Adrenal gland (tissue), 12 donors: ENCODE measurements around the gene KCNMA1. TPM values are rescaled to one million over a fixed set of nuclear protein-coding genes. Genes with fewer than 3 reads are reported as not detected.

ENCODE experiments used
- DNase-seq, 7 donors: peaks; one replicate each; pipeline ENCODE4 v3.0.0-alpha.2; 2019 to 2020
- H3K27ac ChIP-seq, 5 donors: fragments of 200-600 bp; sonication (generic) in 4 of 5; 1 replicate in 3 of 5; 2 replicates in 2 of 5; pipeline versions ENCODE4 v1.5.1 to v1.8.0; 2016 to 2020; ENCODE audit warnings: mild to moderate bottlenecking in 1 of 5
- H3K27me3 ChIP-seq: fragments of 200-600 bp; 2 replicates; pipeline ENCODE4 v1.8.0; 2021
- H3K36me3 ChIP-seq, 2 donors: fragments of 200-600 bp; replicated peaks in 1 of 2; 1 replicate in 1 of 2; 2 replicates in 1 of 2; pipeline versions ENCODE4 v1.5.1 to v1.8.0; 2018 to 2022
- H3K4me1 ChIP-seq, 2 donors: fragments of 200-600 bp; replicated peaks in 1 of 2; 1 replicate in 1 of 2; 2 replicates in 1 of 2; pipeline versions ENCODE4 v1.5.1 to v1.8.0; 2018 to 2021
- H3K4me3 ChIP-seq, 4 donors: fragments of 200-600 bp; sonication (generic) in 3 of 4; one replicate each; pipeline ENCODE4 v1.5.1; 2016 to 2018
- H3K9me3 ChIP-seq, 3 donors: fragments of 200-600 bp; sonication (generic) in 1 of 3; replicated peaks in 1 of 3; 1 replicate in 2 of 3; 2 replicates in 1 of 3; pipeline versions ENCODE4 v1.5.1 to v1.8.0; 2016 to 2021
- CTCF ChIP-seq, 6 experiments: fragments of 450-650 bp in 4 of 6; fragments of 200-600 bp in 2 of 6; sonication (generic) in 1 of 6; IDR thresholded peaks; 1 replicate in 5 of 6; 2 replicates in 1 of 6; pipeline versions ENCODE4 v1.5.1 to v1.8.0; 2016 to 2021; ENCODE audit warnings: antibody characterized with exemption in 6 of 6, mild to moderate bottlenecking in 2 of 6, moderate library complexity in 1 of 6
- POLR2A ChIP-seq, 2 donors: fragments of 450-650 bp; IDR thresholded peaks; one replicate each; pipeline ENCODE4 v1.6.1; 2017; ENCODE audit warnings: antibody characterized with exemption in 2 of 2, mild to moderate bottlenecking in 2 of 2, moderate library complexity in 1 of 2
- WGBS, 4 donors: extraction: QIAGEN DNeasy Blood & Tissue Kit in 2 of 4; methylation state at CpG; one replicate each; pipeline versions ENCODE4 v1.1.5 to v1.1.7; 2013 to 2017; 5-methylcytosine and 5-hydroxymethylcytosine counted together
- intact Hi-C, 2 donors: fragments of 100-400 bp; cut with DNase I; formaldehyde crosslinking; loops; one replicate each; pipeline versions ENCODE4 v1.14.1 to v1.15.0; 2022 to 2023
- polyA plus RNA-seq, 3 donors: library from polyadenylated mRNA; stranded (reverse); fragments of 200-250 nt in 2 of 3; fragments of 350-450 nt in 1 of 3; fragmentation: Illumina TruSeq in 1 of 3; extraction: RNeasy Lipid Tissue Mini Kit (QIAGEN cat#74804) in 1 of 3; gene quantifications; one replicate each; pipeline ENCODE4 v1.2.3, GENCODE V29; 2013 to 2014
- total RNA-seq, 9 donors: library from RNA; depleted of rRNA in 4 of 9; stranded (reverse); fragments of >200 nt in 4 of 9; fragments of 120-200 nt in 1 of 9; fragmentation: NEBNext Ultra II Directional in 1 of 9; extraction: Animal tissue kit (Norgen Biotek cat#: 25700) in 1 of 9; gene quantifications; one replicate each; pipeline versions ENCODE4 v1.1.0 to v1.2.4, GENCODE V29; 2013 to 2023
- donor health status: healthy with polysubstance abuse.
- donor health status: Bipolar disorder and iron deficiency.
- donor health status: DM: yes; HTN: yes; CAD: no.
- donor health status: DM: no; HTN: no; CAD: no.
- donor health status: DM: no; HTN: no; CAD: no.
- donor health status: DM: yes; HTN: yes; CAD: no.

KCNMA1 gene
- total and polyA plus RNA-seq, 12 donors, result 6.4 to 37.7 (median 13.4) TPM

DNA sequence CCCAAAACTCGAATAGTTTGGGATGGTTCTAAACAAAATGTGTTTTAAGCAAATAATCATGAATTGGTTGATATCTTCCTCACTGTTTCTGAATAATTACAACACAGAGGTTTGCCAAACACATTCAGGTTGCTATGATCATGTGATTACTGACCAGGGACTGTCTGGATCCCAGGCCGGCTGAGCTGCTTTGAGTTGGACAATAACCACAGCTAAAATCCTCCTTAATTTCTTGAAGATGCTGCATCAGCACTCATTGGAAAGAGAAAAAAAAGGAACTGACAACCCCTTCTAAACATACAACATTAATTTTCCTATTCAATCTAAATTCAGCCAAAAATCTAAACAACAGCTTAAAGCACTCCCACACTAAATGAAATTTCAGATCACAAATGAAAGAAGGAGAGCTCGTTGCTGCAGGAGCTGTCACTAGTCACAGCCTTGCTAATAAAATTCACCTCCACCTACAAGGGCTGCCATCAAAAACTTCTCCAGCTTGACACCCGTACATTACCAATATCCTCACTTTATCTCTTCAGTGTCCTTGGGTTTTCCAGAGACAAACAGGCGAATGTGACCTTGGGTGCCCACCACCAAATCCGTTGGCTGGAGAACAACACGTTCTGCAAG is 560.2 kb downstream of the KCNMA1 start:
- Histone ChIP-seq H3K4me3 (no peak overlapping the region), H3K27me3 (no peaks in the 10 kb centered on the region), H3K4me1 (no peaks in the 10 kb centered on the region), H3K36me3 (no peaks in the 10 kb centered on the region), H3K9me3 (no peaks in the 10 kb centered on the region), H3K27ac (no peak overlapping the region)
- intact Hi-C loops, result no loop called here
- DNase-seq, result no peak
- TF ChIP-seq CTCF (IDR thresholded peaks at IDR 0.05) (no peak), POLR2A (IDR thresholded peaks at IDR 0.05) (no peak)
- WGBS, 4 donors, result 55 to 65% (median 63%) methylated on average over 7 of the region's 7 CpGs

DNA sequence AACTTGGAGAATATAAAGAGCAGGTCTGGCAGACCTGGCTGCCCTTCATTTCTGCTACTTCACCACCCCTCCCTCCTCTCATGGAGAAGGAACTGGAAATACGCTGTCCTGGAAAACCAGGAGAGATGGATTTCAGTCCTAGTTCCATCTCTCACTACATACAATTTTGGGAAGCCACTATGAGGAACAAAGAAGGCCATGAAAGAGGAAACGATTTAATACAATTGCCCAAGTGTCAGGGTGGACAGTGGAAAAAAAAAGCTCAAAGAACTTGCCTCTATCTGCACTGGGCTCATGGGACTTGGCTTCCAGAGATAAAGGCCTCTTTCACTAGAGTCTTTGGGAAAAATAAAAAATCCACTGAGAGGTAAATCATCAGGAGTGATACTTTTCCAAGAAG is 561.7 kb downstream of the KCNMA1 start:
- Histone ChIP-seq H3K27me3 (no peaks in the 10 kb centered on the region), H3K4me1 (no peaks in the 10 kb centered on the region), H3K4me3 (no peak overlapping the region), H3K9me3 (no peaks in the 10 kb centered on the region), H3K36me3 (no peaks in the 10 kb centered on the region), H3K27ac (no peak overlapping the region)
- 65 to 76% (median 71%) methylated on average over 2 of the region's 2 CpGs for WGBS, 4 donors
- no peak for DNase-seq
- intact Hi-C loops, result no loop called here
- TF ChIP-seq CTCF (IDR thresholded peaks at IDR 0.05), result no peak
- no peak for TF ChIP-seq POLR2A (IDR thresholded peaks at IDR 0.05)

DNA sequence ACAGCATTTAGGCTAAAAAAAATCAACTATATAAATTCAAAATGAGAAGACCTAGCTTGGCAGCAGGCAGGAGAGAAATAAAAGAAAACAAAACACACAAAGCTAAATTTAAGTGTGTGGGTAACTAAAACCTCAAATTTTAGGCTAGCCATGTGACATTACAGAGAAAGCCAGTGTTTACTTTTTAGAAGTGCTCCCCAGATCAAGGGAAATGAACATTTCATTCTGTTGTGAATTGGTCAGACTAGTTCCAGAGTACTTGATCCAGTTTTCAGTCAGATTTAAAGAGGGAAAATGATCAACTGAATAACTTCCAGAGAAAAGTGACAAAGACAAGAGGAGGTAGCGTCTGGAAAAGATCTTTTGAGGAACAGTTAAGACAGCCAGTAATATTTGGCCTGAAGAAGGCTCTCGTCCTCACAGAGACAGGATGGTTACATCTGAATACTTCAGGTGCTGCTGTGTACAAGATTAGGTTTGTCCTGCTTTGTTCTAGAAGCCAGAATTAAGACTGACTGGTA is 563.4 kb downstream of the KCNMA1 start:
- Histone ChIP-seq H3K9me3 (no peaks in the 10 kb centered on the region), H3K36me3 (no peaks in the 10 kb centered on the region), H3K4me3 (no peak overlapping the region), H3K27me3 (no peaks in the 10 kb centered on the region), H3K27ac (no peak overlapping the region), H3K4me1 (no peaks in the 10 kb centered on the region)
- intact Hi-C loops, result no loop called here
- 83 to 92% (median 85%) methylated on average over 2 of the region's 2 CpGs for WGBS, 4 donors
- no peak for DNase-seq
- TF ChIP-seq CTCF (IDR thresholded peaks at IDR 0.05), result no peak
- no peak for TF ChIP-seq POLR2A (IDR thresholded peaks at IDR 0.05)

- Histone ChIP-seq H3K4me1 (no peaks in the 10 kb centered on the region), H3K27me3 (no peaks in the 10 kb centered on the region), H3K36me3 (no peaks in the 10 kb centered on the region), H3K27ac (no peak overlapping the region), H3K4me3 (no peak overlapping the region), H3K9me3 (no peaks in the 10 kb centered on the region)
- WGBS, 4 donors, result 92 to 98% (median 94%) methylated on average over 5 of the region's 5 CpGs
- DNase-seq, result no peak
- intact Hi-C loops, result no loop called here
- TF ChIP-seq POLR2A (IDR thresholded peaks at IDR 0.05) (no peak), CTCF (IDR thresholded peaks at IDR 0.05) (no peak)
These were observed 564.0 kb downstream of the KCNMA1 start for GRCh38 chr10:77073663-77073960.
